ENCODE data around the gene ZNF532. TPM values are rescaled to one million over a fixed set of nuclear protein-coding genes. Genes with fewer than 3 reads are reported as not detected.
A peak's percentile ranks its signal among the peaks of the same experiment; 100 is the strongest.

The ZNF532 gene
- total RNA-seq, 2 donors from 2014 or later = 133 to 211 TPM

DNA sequence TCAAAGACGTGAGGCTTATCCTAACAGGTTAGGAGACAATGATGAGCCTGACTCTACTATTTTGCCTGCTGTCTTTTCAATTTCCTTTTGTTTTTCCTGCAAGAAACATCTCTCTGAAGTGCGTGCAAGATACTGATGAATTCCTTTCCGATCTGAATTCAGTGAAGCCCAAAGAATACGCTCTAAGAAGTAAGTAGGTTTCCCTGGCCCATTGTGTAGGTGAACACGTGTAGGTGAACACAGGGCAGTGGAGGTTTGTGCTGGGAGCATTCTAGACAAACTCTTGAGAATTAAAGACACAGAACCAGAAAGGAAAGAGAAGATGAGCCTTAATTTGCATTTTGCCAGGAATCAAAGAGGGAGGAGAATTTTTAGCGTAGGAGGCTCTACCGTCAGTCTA is 132.0 kb downstream of the ZNF532 start:
- ATAC-seq (ENCODE audit: insufficient number of reproducible peaks, low FRiP score, low read depth) (no peak), DNase-seq (ENCODE audit: low spot score) (no peak)
- Histone ChIP-seq H3K36me3 (no peaks in the 10 kb centered on the region), H3K27ac (peak overlapping the region; percentile 90 to 94), H3K27me3 (replicated peaks; ENCODE audit: insufficient read depth) (no peaks in the 10 kb centered on the region), H3K9me3 (no peaks in the 10 kb centered on the region), H3K4me1 (ENCODE audit: control insufficient read depth in 1 of 2, low read depth in 2 of 2) (peaks cover 46 to 80% of the 10 kb centered on the region in 2 donors), H3K4me3 (no peak overlapping the region)
- TF ChIP-seq CTCF (IDR thresholded peaks at IDR 0.05) = no peak

DNA sequence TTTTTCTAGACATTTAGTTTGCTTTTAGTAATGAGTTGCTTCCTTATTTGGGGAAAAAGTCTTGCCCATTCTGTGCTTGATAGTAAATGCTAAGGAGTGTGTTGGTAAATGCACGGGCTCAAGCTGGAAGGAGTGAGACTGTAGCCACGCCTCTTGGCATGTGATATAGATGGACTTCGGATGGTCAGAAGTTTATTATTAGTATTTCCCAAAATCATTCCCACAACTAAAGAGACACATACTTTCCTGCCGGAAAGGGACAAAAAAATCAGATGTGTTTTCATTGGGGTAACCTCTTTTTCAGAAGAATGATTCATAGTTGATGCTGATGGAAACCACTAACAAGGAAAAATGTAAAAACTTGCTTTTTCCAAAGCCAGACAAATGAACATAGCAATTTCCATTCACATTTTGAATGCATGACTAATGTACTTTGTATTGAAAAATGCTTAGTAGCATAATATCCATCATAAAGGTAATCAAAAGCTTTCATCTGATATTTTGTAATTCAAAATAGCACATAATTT is 133.2 kb downstream of the ZNF532 start:
- no peaks in the 10 kb centered on the region for H3K27me3 ChIP-seq (replicated peaks; ENCODE audit: insufficient read depth)
- H3K4me1 ChIP-seq (ENCODE audit: control insufficient read depth in 1 of 2, low read depth in 2 of 2) = peaks cover 38 to 68% of the 10 kb centered on the region in 2 donors
- ATAC-seq (ENCODE audit: insufficient number of reproducible peaks, low FRiP score, low read depth) (peak; percentile 77), DNase-seq (ENCODE audit: low spot score) (peak; percentile 68)
- H3K9me3 ChIP-seq = no peaks in the 10 kb centered on the region
- peak overlapping the region; percentile 90 to 94 for H3K27ac ChIP-seq
- peak overlapping the region; percentile 44 for H3K4me3 ChIP-seq
- H3K36me3 ChIP-seq = no peaks in the 10 kb centered on the region
- TF ChIP-seq CTCF (IDR thresholded peaks at IDR 0.05) = no peak

DNA sequence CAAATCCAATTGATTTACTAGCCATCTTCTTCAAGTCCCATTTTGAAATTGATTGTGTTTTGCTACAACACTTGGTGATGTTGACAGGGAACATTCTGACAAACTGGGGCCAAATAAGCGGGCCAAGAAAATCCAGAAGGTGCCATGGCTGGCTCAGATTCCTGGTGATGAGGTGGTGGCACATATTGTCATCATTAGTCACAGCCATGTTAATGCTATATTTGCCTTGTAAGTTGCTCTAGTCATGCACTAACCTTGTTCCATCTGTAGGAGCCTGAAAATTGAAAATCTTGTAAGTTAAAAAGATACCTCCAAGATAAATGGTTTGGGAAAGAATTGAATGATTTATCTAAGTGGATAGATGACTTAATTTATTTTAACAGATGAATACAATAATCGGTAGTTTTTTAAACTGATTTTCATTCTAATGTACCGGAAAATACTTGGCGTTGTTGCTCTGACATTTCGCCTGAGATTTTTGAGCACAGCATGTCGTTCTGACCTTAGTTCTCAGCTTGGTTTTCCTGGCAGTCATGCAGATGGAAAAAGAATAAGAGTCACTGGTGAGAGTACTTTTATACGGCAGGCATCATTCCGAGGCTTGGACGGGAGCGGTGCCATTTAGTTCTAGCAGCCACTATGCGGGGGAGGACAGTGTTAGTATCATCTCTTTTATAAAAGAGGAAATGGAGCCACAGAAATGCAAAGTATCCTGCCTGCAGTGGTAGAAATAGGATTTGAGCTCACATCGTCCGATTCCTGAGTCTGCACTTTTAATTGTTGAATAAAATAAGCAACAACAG is 133.9 kb downstream of the ZNF532 start:
- peak; percentile 74 for ATAC-seq (ENCODE audit: insufficient number of reproducible peaks, low FRiP score, low read depth)
- peak overlapping the region; percentile 90 to 94 for H3K27ac ChIP-seq

GRCh38 chr18:59001166-59001565 is 136.5 kb downstream of the ZNF532 start:
- DNase-seq (ENCODE audit: low spot score) (no peak), ATAC-seq (ENCODE audit: insufficient number of reproducible peaks, low FRiP score, low read depth) (no peak)
- no peaks in the 10 kb centered on the region for H3K9me3 ChIP-seq
- TF ChIP-seq CTCF (IDR thresholded peaks at IDR 0.05) = no peak
- peaks cover 32 to 57% of the 10 kb centered on the region in 2 donors for H3K4me1 ChIP-seq (ENCODE audit: control insufficient read depth in 1 of 2, low read depth in 2 of 2)
- H3K27me3 ChIP-seq (replicated peaks; ENCODE audit: insufficient read depth) = no peaks in the 10 kb centered on the region
- peak overlapping the region; percentile 90 to 94 for H3K27ac ChIP-seq
- H3K4me3 ChIP-seq = no peak overlapping the region
- no peaks in the 10 kb centered on the region for H3K36me3 ChIP-seq

More for the DNA sequence above, 133.9 kb downstream of the ZNF532 start:
- H3K4me1 ChIP-seq (ENCODE audit: control insufficient read depth in 1 of 2, low read depth in 2 of 2) = peaks cover 32 to 61% of the 10 kb centered on the region in 2 donors
- H3K4me3 ChIP-seq = peak overlapping the region; percentile 44
- peak; percentile 49 for TF ChIP-seq CTCF (IDR thresholded peaks at IDR 0.05)
- DNase-seq (ENCODE audit: low spot score) = peak; percentile 61
- no peaks in the 10 kb centered on the region for H3K9me3 ChIP-seq
- H3K36me3 ChIP-seq = no peaks in the 10 kb centered on the region
- no peaks in the 10 kb centered on the region for H3K27me3 ChIP-seq (replicated peaks; ENCODE audit: insufficient read depth)

DNA sequence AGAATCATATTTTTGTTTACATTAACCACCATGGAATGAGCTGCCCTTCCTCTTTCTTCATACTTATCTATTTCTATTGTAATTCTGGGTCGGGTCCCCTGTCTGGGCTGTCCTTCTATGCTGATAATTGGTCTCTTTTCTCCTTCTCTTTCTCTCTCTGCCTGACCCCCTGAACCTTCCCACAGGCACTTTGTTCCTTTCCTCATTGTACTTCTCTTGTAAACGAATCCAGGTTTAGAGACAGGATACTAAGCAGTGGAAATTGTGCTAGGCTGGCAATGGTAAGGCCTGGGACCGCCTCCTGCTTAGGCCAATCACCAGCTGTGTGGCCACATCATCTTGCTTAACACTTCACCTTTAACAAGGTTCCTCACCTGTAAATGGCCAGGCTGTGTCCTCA is 137.0 kb downstream of the ZNF532 start:
- H3K4me3 ChIP-seq = no peak overlapping the region
- no peaks in the 10 kb centered on the region for H3K27me3 ChIP-seq (replicated peaks; ENCODE audit: insufficient read depth)
- H3K27ac ChIP-seq = no peak overlapping the region
- DNase-seq (ENCODE audit: low spot score) (no peak), ATAC-seq (ENCODE audit: insufficient number of reproducible peaks, low FRiP score, low read depth) (no peak)
- no peaks in the 10 kb centered on the region for H3K36me3 ChIP-seq
- peaks cover 30 to 57% of the 10 kb centered on the region in 2 donors for H3K4me1 ChIP-seq (ENCODE audit: control insufficient read depth in 1 of 2, low read depth in 2 of 2)
- TF ChIP-seq CTCF (IDR thresholded peaks at IDR 0.05) = no peak
- H3K9me3 ChIP-seq = no peaks in the 10 kb centered on the region
